Mucosa of stomach (tissue), 1 donor: ENCODE results near the gene CINP.
"Not testable (repeated sequence)": the region's sequence is repeated elsewhere in the genome, so short reads cannot be mapped to it uniquely, and the experiment has no call there.

ENCODE experiments used
- H3K27me3 ChIP-seq: one replicate; pipeline ENCODE4 v1.7.0; 2013; ENCODE audit warnings: mild to moderate bottlenecking, low read length; ENCODE audit not compliant: control insufficient read depth, insufficient read depth
- H3K36me3 ChIP-seq: one replicate; pipeline ENCODE4 v1.7.0; 2013; ENCODE audit warnings: low read length; ENCODE audit not compliant: control insufficient read depth, insufficient read depth
- H3K4me1 ChIP-seq: one replicate; pipeline ENCODE4 v1.7.0; 2013; ENCODE audit warnings: mild to moderate bottlenecking, low read length; ENCODE audit not compliant: control insufficient read depth, insufficient read depth
- H3K4me3 ChIP-seq: one replicate; pipeline ENCODE4 v1.7.0; 2013; ENCODE audit warnings: low read length
- H3K9ac ChIP-seq: one replicate; pipeline ENCODE4 v1.7.0; 2013; ENCODE audit warnings: mild to moderate bottlenecking, low read length, moderate library complexity
- H3K9me3 ChIP-seq: one replicate; pipeline ENCODE4 v1.7.0; 2013; ENCODE audit warnings: mild to moderate bottlenecking, low read length, moderate library complexity; ENCODE audit not compliant: control insufficient read depth
- donor health status: Pancreatic carcinoma.

The CINP gene

GRCh38 chr14:102329381-102329780, 33.3 kb downstream of the CINP start:
- not testable (repeated sequence) for H3K4me3 ChIP-seq, H3K27me3 ChIP-seq, H3K4me1 ChIP-seq, H3K36me3 ChIP-seq, H3K9me3 ChIP-seq, H3K9ac ChIP-seq

DNA sequence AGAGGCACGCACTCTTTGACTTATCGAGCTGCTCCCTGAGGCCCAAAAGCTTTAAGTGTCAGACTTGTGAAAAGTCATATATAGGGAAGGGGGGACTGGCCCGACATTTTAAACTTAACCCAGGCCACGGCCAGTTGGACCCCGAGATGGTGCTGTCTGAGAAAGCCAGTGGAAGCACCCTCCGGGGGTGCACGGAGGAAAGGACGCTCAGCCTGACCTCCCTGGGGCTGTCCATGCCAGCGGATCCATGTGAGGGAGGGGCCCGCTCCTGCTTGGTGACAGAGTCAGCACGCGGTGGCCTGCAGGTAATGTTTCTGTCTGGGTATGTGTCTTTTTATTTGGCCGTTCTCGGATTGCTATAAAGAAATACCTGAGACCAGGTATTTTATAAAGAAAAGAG, 36.1 kb downstream of the CINP start:
- Histone ChIP-seq H3K4me1 (no peaks in the 10 kb centered on the region), H3K4me3 (no peak overlapping the region), H3K36me3 (no peaks in the 10 kb centered on the region), H3K9ac (no peak overlapping the region), H3K27me3 (no peaks in the 10 kb centered on the region), H3K9me3 (no peaks in the 10 kb centered on the region)

GRCh38 chr14:102325791-102326345, 36.8 kb downstream of the CINP start:
- no peaks in the 10 kb centered on the region for H3K27me3 ChIP-seq
- no peaks in the 10 kb centered on the region for H3K9me3 ChIP-seq
- H3K4me3 ChIP-seq: no peak overlapping the region
- no peaks in the 10 kb centered on the region for H3K36me3 ChIP-seq
- no peaks in the 10 kb centered on the region for H3K4me1 ChIP-seq
- H3K9ac ChIP-seq: no peak overlapping the region

DNA sequence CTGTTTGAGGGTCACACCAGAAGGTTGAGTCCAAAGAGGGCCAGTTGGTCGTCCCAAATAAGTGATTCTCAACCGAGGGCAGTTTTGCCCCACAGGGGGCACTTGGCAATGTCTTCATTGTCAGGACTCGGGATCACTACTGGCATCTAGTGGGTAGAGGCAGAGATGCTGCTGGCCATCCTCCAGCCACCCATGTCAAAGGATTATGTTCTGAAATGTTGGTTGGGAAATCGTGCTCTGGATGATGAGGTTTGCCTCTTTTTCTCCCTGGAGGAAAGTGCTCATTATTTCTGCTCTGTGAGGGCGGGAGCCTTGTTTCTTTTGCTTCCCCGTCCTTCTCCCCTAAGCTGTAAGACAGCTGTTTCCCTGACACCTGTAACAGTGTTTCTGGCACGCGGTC, 39.6 kb downstream of the CINP start:
- Histone ChIP-seq H3K27me3 (no peaks in the 10 kb centered on the region), H3K4me1 (peaks cover 15% of the 10 kb centered on the region), H3K4me3 (no peak overlapping the region), H3K9me3 (no peaks in the 10 kb centered on the region), H3K9ac (no peak overlapping the region), H3K36me3 (no peaks in the 10 kb centered on the region)

GRCh38 chr14:102321456-102322422, 41.0 kb downstream of the CINP start:
- peaks cover 24% of the 10 kb centered on the region for H3K4me1 ChIP-seq

DNA sequence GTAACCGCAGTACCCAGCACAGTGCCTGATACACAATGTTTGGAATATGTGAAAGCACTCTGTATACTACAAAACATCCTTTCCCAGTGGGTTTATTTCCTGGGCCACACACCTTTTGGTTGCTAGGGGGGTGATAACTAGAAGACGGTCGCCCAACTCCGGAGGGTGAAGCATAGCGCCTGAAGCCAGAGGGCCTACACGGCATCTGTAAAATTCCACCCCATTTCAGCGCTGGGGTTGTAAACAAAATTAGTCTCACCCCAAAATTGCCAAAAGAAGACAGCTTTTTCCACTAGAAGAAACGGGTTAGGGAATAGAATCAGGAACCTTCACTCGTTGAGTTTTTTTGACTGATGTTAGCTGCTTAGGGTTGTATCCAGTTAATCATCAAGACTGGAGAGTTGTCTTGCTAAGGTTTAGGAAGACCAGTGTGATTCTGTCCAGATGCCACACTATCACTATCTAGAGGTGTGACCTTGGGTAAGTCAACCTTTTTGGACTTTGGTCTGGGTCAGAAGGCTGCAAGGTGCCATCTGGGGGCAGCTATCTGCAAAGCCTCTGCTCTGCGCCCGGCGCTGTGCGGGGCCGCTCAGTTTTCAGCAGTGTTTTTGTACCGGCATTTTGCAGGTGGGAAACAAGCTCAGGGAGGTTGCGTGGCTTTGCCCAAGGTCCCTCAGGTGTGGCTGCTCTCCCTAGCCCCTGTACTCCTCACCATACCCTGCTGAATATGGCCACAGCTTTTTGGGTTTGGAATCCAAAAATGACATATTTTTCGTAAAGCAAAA, 41.8 kb downstream of the CINP start:
- no peak overlapping the region for H3K4me3 ChIP-seq
- peaks cover 31% of the 10 kb centered on the region for H3K4me1 ChIP-seq

More at GRCh38 chr14:102321456-102322422, 41.0 kb downstream of the CINP start:
- Histone ChIP-seq H3K27me3 (no peaks in the 10 kb centered on the region), H3K36me3 (no peaks in the 10 kb centered on the region), H3K9ac (no peak overlapping the region), H3K9me3 (no peaks in the 10 kb centered on the region), H3K4me3 (no peak overlapping the region)

DNA sequence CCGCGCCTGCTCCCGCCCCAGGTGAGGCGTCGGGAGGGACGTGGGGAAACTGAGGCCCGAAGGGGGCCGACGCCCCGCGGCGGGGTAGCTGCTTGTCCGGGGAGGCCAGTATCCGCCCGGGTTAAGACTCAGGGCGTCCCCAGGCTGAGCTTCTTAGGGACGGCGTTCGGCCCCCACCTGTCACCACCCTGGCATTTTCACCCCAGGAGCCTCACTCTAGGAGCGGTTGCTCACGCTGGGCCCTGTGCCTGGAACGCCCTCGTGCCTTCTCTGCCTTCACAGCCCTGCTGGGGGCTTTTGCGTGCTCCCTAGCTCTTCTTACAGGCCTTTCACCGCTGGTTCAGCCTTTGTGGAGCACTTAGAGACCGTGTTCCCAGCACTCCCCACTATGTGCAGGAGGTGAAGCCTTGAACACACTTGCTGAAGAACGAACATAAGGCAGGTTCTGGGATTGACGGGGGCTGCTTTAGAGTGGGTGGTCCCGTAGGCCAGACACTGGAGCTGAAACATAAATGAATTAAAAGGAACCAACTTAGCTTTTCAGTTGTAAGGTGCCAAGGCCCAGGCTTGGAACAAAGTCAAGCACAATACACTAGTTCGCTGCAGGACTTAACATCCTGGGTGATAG, 42.5 kb downstream of the CINP start:
- Histone ChIP-seq H3K4me1 (peaks cover 31% of the 10 kb centered on the region), H3K9ac (peak overlapping the region; percentile 97)

More for the DNA sequence above, 41.8 kb downstream of the CINP start:
- Histone ChIP-seq H3K9me3 (no peaks in the 10 kb centered on the region), H3K36me3 (no peaks in the 10 kb centered on the region), H3K9ac (peak overlapping the region; percentile 97), H3K27me3 (no peaks in the 10 kb centered on the region)

GRCh38 chr14:102319351-102320032, 43.2 kb downstream of the CINP start, which contains the start of gene ZNF839:
TSS of gene ZNF839 (plus strand) at chr14:102319746. CDS start at chr14:102319766, 20 bp downstream.
- Histone ChIP-seq H3K4me3 (peak within 1 kb of the TSS; percentile 83), H3K9me3 (no peaks in the 10 kb centered on the region), H3K27me3 (no peaks in the 10 kb centered on the region), H3K9ac (peak within 1 kb of the TSS; percentile 97), H3K36me3 (no peaks in the 10 kb centered on the region), H3K4me1 (peaks cover 33% of the 10 kb centered on the region)

More for the DNA sequence above, 42.5 kb downstream of the CINP start:
- Histone ChIP-seq H3K9me3 (no peaks in the 10 kb centered on the region), H3K36me3 (no peaks in the 10 kb centered on the region), H3K27me3 (no peaks in the 10 kb centered on the region), H3K4me3 (peak overlapping the region; percentile 83)

- H3K4me1 ChIP-seq: peaks cover 35% of the 10 kb centered on the region
- H3K9ac ChIP-seq: peak overlapping the region; percentile 97
- no peaks in the 10 kb centered on the region for H3K36me3 ChIP-seq
These were observed 43.9 kb downstream of the CINP start for GRCh38 chr14:102318781-102319276.

GRCh38 chr14:102317564-102318248, 45.0 kb downstream of the CINP start:
- Histone ChIP-seq H3K27me3 (no peaks in the 10 kb centered on the region), H3K9me3 (no peaks in the 10 kb centered on the region), H3K9ac (peak overlapping the region; percentile 71), H3K36me3 (no peaks in the 10 kb centered on the region), H3K4me3 (peak overlapping the region; percentile 72), H3K4me1 (peaks cover 35% of the 10 kb centered on the region)

More at GRCh38 chr14:102318781-102319276, 43.9 kb downstream of the CINP start:
- no peaks in the 10 kb centered on the region for H3K27me3 ChIP-seq
- H3K4me3 ChIP-seq: no peak overlapping the region
- no peaks in the 10 kb centered on the region for H3K9me3 ChIP-seq
